Spleen (tissue), 7 donors: ENCODE results near the gene GUK1.

ENCODE experiments used
- CTCF ChIP-seq, 11 experiments: fragments of 200-600 bp in 7 of 11; fragments of 450-650 bp in 4 of 11; sonication (generic) in 4 of 11; IDR thresholded peaks in 8 of 11; conservative IDR thresholded peaks in 3 of 11; 1 replicate in 7 of 11; 2 replicates in 4 of 11; pipeline versions ENCODE4 v1.4.0 to v1.8.0; 2016 to 2021; ENCODE audit warnings: antibody characterized with exemption in 11 of 11, inconsistent platforms in 4 of 11, mild to moderate bottlenecking in 1 of 11
- POLR2A ChIP-seq, 3 donors: fragments of 450-650 bp; IDR thresholded peaks; one replicate each; pipeline ENCODE4 v1.5.1; 2017; ENCODE audit warnings: antibody characterized with exemption in 3 of 3, mild to moderate bottlenecking in 1 of 3
- donor health status: DM: no; HTN: no; CAD: no; lungs with moderate emphysema.
- donor health status: DM: no; HTN: no; CAD: no.
- donor health status: DM: no; HTN: no; CAD: no.

DNA sequence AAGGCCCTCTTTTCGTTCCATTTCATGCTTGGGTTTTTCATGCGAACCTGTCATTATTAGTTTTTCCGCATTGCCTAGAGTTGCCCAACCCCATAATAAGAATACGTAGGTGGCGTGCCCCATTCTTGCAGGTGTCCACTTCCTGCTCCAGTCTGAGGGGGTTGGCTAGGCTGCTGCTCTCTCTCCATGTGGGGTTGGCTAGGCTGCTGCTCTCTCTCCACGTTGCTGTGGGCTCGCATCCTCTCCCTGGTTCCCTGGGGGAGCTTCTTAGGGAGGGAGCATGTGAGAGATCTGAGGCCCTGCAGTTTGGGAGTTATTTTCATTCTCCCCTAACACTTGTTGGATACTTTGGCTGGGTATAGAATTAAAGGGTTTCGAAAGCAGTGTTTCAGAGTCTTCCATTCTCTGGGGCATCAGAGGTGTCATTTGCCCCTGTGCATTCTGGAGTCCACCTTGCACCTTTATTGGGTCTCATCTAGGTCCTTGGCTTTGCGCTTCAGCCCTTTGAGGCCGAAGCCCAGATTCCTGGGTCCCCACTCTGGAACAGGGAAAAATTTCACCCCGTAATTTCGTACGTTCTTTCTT lies 45.6 kb upstream of the GUK1 start:
- TF ChIP-seq CTCF (IDR thresholded peaks at IDR 0.05 in 8 of 11, conservative IDR thresholded peaks at IDR 0.05 in 3 of 11), result no peak
- no peak for TF ChIP-seq POLR2A (IDR thresholded peaks at IDR 0.05)
